Activated naive CD4-positive, alpha-beta T cell treated with anti-CD3 and anti-CD28 coated beads, Interleukin-2, amount 10 ng/mL, durations not matched to agents 7 days and 5 days (primary cell): ENCODE measurements around the gene COPS4.
"Not testable (repeated sequence)": the region's sequence is repeated elsewhere in the genome, so short reads cannot be mapped to it uniquely, and the experiment has no call there.

Source experiments
- CTCF ChIA-PET: fragments of 350-600 bp; sonication (Branson Sonifier 250); formaldehyde crosslinking; loops from one replicate; lab custom pipeline; 2021; ENCODE audit warnings: antibody characterized with exemption; lab: Charles Lee
- DNase-seq: peaks from one replicate; pipeline ENCODE4 v3.0.0-alpha.2; 2020
- H3K27ac Mint-ChIP-seq: one replicate; pipeline ENCODE4 v1.8.0; 2021; ENCODE audit warnings: mild to moderate bottlenecking, moderate library complexity, mixed read lengths
- H3K27me3 Mint-ChIP-seq: one replicate; pipeline ENCODE4 v1.8.0; 2021; ENCODE audit warnings: mild to moderate bottlenecking, mixed read lengths
- H3K36me3 Mint-ChIP-seq: one replicate; pipeline ENCODE4 v1.8.0; 2021; ENCODE audit warnings: mixed read lengths
- H3K4me1 Mint-ChIP-seq: one replicate; pipeline ENCODE4 v1.8.0; 2021; ENCODE audit warnings: mixed read lengths
- H3K4me3 Mint-ChIP-seq: one replicate; pipeline ENCODE4 v1.8.0; 2021; ENCODE audit warnings: mild to moderate bottlenecking, moderate library complexity, mixed read lengths
- H3K9me3 Mint-ChIP-seq: one replicate; pipeline ENCODE4 v1.8.0; 2021; ENCODE audit warnings: mixed read lengths

The COPS4 gene

DNA sequence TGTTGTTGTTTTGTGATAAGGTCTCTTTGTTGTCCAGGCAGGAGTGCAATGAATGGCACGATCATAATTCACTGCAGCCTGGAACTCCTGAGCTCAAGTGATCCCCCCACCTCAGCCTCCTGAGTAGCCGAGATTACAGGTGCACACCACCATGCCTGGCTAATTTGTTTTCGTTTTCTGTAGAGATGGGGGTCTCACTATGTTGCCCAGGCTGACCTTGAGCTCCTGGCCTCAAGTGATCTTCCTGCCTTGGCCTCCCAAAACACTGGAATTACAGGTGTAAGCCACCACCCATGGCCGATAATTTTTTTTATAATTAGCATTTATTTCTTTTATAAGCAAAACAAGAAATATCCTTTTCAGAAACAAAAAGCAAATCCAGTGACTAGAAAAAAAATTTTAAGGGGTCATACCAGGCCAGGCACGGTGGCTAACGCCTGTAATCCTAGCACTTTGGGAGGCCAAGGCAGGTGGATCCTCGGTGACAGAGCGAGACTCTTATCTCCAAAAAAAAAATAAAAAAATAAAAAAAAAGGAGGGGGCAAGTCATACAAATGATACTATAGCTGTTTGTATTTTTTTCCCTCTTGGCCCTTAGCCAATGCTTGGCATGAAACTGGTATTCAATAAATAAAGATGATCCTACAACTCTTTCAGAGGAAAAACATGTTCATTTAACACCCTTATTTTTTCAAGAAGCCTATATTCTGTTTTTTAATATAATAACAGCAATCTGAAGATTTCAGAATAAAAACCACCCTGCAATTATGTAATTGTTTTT, 76.2 kb downstream of the COPS4 start:
- peaks cover 47% of the 10 kb centered on the region for H3K4me1 Mint-ChIP-seq
- no peaks in the 10 kb centered on the region for H3K9me3 Mint-ChIP-seq
- H3K4me3 Mint-ChIP-seq = peak overlapping the region; percentile 93
- CTCF ChIA-PET = interaction anchor here (0.6 to 7.7 kb wide), 15 partner anchors 10 to 206 kb away, joined by 3 to 70 read pairs (median 6); partner anchors contain the start of genes COPS4 and COQ2
- H3K27ac Mint-ChIP-seq = peak overlapping the region; percentile 95
- H3K27me3 Mint-ChIP-seq = no peaks in the 10 kb centered on the region
- DNase-seq = no peak
- H3K36me3 Mint-ChIP-seq = peaks cover 68% of the 10 kb centered on the region

DNA sequence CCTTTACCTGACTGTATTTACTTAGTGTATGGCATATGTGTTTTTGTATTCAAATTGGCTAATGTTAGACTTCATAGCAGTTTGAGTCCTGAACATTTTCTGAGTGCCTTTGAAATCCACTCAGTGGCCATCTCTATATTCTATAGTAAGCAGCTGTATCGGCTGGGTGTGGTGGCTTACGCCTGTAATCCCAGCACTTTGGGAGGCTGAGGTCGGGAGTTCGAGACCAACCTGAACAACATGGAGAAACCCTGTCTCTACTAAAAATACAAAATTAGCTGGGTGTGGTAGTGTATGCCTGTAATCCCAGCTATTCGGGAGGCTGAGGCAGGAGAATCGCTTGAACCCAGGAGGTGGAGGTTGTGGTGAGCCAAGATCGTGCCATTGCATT, 76.8 kb downstream of the COPS4 start:
- Mint-ChIP-seq H3K4me3 (peak overlapping the region; percentile 93), H3K36me3 (peaks cover 62% of the 10 kb centered on the region), H3K4me1 (peaks cover 44% of the 10 kb centered on the region), H3K27ac (peak overlapping the region; percentile 95)
- not testable (repeated sequence) for H3K9me3 Mint-ChIP-seq, H3K27me3 Mint-ChIP-seq, DNase-seq
- CTCF ChIA-PET = interaction anchor here (0.6 to 7.7 kb wide), 8 partner anchors 20 to 207 kb away, joined by 3 to 70 read pairs (median 4); no protein-coding TSS in a partner anchor

DNA sequence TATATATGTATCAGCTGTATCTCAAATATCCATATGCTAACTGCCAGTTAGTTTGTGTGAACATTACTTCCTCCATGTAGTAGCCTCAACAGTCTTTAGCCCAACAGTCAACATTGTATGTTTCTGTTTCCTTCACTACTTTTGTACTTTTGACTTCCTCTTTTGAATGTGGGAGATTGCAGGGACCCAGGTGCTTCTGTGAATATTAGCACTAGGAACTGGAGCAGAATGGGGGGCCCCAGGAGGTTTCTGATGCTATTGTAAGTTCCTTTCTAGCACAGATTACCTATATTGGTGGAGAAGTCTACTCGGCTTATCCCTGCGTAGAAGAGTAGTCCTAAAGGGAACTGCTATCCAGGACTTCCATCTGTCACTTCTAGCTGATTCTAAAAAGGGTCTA, 77.2 kb downstream of the COPS4 start:
- Mint-ChIP-seq H3K4me3 (peak overlapping the region; percentile 93), H3K36me3 (peaks cover 58% of the 10 kb centered on the region), H3K4me1 (peaks cover 41% of the 10 kb centered on the region), H3K9me3 (no peaks in the 10 kb centered on the region), H3K27ac (peak overlapping the region; percentile 95), H3K27me3 (no peaks in the 10 kb centered on the region)
- peak; percentile 54 for DNase-seq
- CTCF ChIA-PET = interaction anchor here (0.8 to 7.7 kb wide), 13 partner anchors 11 to 207 kb away, joined by 3 to 70 read pairs (median 4); no protein-coding TSS in a partner anchor

DNA sequence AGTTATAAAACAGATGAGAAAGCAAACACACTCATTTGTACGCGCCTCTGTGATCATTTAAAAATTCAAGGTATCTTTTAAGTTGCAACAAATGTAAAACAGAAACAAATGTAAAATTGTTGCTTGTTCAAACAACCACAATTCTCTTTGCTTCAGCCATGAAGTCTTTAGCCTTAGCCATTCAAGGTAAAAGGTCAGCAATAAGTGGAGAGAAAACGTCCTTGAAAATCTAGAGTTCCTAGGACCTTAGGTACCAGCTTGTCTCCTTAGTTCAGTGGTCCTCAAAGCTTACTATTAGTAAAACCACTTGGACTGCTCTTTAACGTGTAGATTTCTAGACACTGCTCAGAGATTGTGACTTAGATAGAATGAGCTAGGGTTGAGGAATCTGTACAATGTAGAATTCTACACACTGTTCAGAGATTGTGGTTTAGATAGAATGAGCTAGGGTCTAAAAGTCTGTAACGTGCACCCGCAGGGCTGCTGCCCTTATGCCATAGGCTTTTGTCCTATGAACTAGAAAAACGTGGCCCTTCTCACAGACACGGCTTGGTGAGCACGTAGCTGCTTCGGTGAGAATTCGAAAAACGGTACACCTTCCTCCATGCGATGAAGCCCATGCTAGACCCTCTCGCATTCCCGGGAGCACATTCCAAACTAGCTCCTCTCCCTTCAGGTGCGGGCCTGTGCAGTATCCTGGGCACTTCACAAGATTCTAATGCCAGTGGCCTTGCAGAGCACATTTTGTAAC, 77.9 kb downstream of the COPS4 start:
- Mint-ChIP-seq H3K4me1 (peaks cover 37% of the 10 kb centered on the region), H3K27ac (peak overlapping the region; percentile 95), H3K4me3 (peak overlapping the region; percentile 93), H3K36me3 (peaks cover 52% of the 10 kb centered on the region), H3K27me3 (no peaks in the 10 kb centered on the region), H3K9me3 (no peaks in the 10 kb centered on the region)
- CTCF ChIA-PET = interaction anchor here (0.8 to 7.7 kb wide), 12 partner anchors 10 to 169 kb away, joined by 3 to 70 read pairs (median 4); no protein-coding TSS in a partner anchor
- peak; percentile 65 for DNase-seq

DNA sequence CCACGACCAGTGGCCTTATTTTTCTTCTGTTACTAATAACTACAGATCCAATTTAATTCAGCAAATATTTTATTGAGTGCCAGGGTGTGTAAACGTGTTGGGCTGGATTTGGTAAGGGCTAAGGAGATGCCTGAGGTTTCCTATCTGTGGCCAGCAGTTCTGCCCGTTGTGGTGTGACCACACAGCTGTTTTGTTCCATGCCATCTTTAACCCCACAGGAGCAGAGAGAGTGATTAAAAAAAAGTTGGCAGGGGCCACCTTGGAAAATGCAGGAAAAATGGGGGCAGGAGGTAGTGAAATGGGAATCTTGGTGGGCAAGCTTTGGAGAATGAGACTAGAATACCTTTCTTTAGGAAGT, 78.4 kb downstream of the COPS4 start:
- H3K27ac Mint-ChIP-seq = peak overlapping the region; percentile 95
- H3K4me3 Mint-ChIP-seq = peak overlapping the region; percentile 93
- H3K36me3 Mint-ChIP-seq = peaks cover 48% of the 10 kb centered on the region
- no peaks in the 10 kb centered on the region for H3K27me3 Mint-ChIP-seq
- H3K9me3 Mint-ChIP-seq = no peaks in the 10 kb centered on the region
- DNase-seq = peak; percentile 45
- CTCF ChIA-PET = interaction anchor here (1.0 to 7.7 kb wide), 9 partner anchors 10 to 153 kb away, joined by 3 to 70 read pairs (median 4); no protein-coding TSS in a partner anchor
- H3K4me1 Mint-ChIP-seq = peaks cover 36% of the 10 kb centered on the region

DNA sequence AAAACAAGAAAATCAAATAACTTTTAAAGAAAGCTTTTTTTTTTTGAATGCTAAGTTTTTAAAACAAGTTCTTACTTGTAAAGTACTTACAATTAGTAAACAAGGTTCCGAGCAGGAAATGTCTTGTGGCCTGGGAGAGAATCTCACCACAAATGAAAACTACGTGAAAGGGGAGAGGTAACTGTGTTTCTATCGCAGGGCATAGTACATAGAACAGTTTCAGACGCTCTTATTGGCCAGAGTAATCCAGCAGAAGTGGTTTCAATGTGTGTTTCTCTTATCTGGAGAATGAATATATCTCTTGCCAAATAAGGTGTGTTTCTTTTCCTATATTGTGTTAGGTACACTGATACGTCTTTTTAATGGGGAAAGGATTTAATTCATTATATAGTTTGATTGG, 79.6 kb downstream of the COPS4 start, which contains the start of gene PLAC8:
Gene PLAC8 (minus strand): TSS at position 154 of the 400 bp plus-strand sequence. CDS start 6,808 bp downstream, outside the sequence.
- H3K27ac Mint-ChIP-seq = peak within 1 kb of the TSS; percentile 95
- H3K9me3 Mint-ChIP-seq = no peaks in the 10 kb centered on the region
- H3K4me1 Mint-ChIP-seq = peaks cover 38% of the 10 kb centered on the region
- peaks cover 7% of the 10 kb centered on the region for H3K27me3 Mint-ChIP-seq
- H3K4me3 Mint-ChIP-seq = peak within 1 kb of the TSS; percentile 93
- peaks cover 39% of the 10 kb centered on the region for H3K36me3 Mint-ChIP-seq
- peak; percentile 74 for DNase-seq
- CTCF ChIA-PET = interaction anchor here (1.2 to 7.7 kb wide), 3 partner anchors 14 to 138 kb away, joined by 4 to 70 read pairs (median 25); no protein-coding TSS in a partner anchor

DNA sequence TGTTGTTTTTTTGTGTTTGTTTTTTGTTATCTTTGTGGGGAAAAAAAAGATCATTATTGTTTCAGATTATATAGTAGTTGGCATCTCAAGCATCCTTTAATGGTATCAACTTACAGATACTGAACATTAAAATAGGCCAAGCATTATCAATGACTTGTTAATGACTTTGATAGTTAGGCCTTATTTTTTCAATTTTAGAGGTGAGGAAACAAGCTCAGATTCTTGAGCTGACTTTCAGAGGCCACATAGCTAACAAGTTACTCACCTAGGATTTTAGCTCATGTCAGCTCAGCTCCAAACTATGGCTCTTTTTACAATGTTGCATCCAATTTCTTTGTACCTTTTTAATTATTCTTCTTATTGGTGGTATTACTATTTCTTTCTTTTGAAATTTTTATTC, 80.0 kb downstream of the COPS4 start:
- peaks cover 11% of the 10 kb centered on the region for H3K27me3 Mint-ChIP-seq
- H3K4me1 Mint-ChIP-seq = peaks cover 38% of the 10 kb centered on the region
- peaks cover 38% of the 10 kb centered on the region for H3K36me3 Mint-ChIP-seq
- CTCF ChIA-PET = interaction anchor here (1.2 to 7.7 kb wide), 2 partner anchors 13 to 138 kb away, joined by 4 to 70 read pairs; no protein-coding TSS in a partner anchor
- H3K4me3 Mint-ChIP-seq = peak overlapping the region; percentile 93
- DNase-seq = no peak
- H3K9me3 Mint-ChIP-seq = no peaks in the 10 kb centered on the region
- peak overlapping the region; percentile 95 for H3K27ac Mint-ChIP-seq

DNA sequence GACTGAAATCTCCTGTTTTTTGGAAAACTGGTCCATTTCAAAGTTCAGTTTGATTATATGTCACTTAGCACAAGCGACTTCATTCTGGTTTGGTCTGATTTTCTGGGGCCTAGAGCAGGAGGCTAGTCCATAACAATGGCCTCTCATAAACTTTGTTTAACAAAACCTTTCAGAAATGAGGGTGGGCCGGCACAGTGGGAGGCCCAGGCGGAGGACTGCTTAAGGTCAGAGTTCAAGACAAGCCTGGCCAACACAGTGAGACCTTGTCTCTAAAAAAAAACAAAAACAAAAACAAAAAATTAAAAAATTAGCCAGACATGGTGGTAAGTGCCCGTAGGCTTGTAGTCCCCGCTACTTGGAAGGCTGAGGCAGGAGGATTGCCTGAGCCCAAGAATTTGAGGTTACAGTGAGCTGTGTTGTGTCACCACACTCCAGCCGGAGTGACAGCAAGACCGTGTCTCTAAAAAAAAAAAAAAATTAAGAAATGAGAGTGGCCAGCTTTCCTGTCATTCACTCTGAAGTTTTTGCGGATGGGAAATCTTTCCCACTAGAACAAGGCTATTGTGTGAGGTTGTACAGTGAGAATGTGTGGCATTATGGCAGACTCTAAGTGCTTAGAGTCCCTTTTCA, 80.8 kb downstream of the COPS4 start:
- Mint-ChIP-seq H3K4me3 (peak overlapping the region; percentile 93), H3K4me1 (peaks cover 34% of the 10 kb centered on the region), H3K27ac (peak overlapping the region; percentile 95)

DNA sequence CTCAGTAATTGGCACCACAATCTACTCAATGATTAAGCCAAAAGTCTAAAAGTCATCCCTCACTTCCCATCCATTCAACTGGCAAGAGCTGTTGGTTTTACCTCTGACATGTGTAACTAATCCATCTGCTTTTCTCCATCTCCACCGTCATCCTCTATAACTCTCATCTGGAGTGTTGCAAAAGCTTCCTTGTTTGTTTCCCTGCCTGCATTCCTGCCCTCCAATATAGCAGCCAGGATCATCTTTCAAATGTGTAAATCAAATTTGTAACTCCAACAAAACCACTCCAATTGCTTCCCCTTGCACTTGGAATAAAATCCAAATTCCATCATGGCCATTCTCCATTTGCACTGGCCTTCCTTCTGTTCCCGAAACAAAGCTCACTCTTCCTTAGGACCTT, 83.9 kb downstream of the COPS4 start:
- no peak for DNase-seq
- CTCF ChIA-PET = interaction anchor here (0.6 kb wide), 1 partner anchor 1457 kb away, joined by 3 read pairs; no protein-coding TSS in a partner anchor
- Mint-ChIP-seq H3K4me1 (peaks cover 31% of the 10 kb centered on the region), H3K27me3 (peaks cover 17% of the 10 kb centered on the region), H3K36me3 (peaks cover 16% of the 10 kb centered on the region), H3K27ac (no peak overlapping the region), H3K9me3 (peaks cover 2% of the 10 kb centered on the region), H3K4me3 (no peak overlapping the region)

More for the DNA sequence above, 80.8 kb downstream of the COPS4 start:
- H3K36me3 Mint-ChIP-seq = peaks cover 31% of the 10 kb centered on the region
- H3K9me3 Mint-ChIP-seq = no peaks in the 10 kb centered on the region
- H3K27me3 Mint-ChIP-seq = peaks cover 13% of the 10 kb centered on the region
- no peak for DNase-seq
- CTCF ChIA-PET = interaction anchor here (0.6 to 7.7 kb wide), 2 partner anchors 44 to 137 kb away, joined by 3 to 70 read pairs; no protein-coding TSS in a partner anchor

DNA sequence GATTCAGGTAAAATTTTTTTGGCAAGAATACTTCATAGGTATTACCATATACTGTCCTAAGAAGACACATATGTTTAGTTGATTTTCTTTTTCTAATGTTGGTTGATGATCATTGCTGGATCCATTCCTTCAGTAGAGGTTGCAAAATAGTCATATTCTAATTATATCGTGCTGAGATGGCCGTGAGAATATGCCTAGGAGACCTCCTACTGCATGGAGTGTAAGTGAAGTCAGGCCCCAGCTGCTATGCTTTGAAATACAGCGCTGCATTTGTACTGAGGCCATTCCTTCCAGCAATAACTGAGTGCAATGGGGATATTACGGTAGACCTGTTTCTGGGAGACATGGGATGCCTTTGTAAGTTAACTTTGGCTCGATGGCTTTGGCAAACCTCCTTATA, 86.3 kb downstream of the COPS4 start:
- H3K9me3 Mint-ChIP-seq = peaks cover 2% of the 10 kb centered on the region
- no peak overlapping the region for H3K27ac Mint-ChIP-seq
- CTCF ChIA-PET = interaction anchor here (1.0 kb wide), 1 partner anchor 11 kb away, joined by 3 read pairs; no protein-coding TSS in a partner anchor
- no peak for DNase-seq
- H3K4me3 Mint-ChIP-seq = no peak overlapping the region
- H3K36me3 Mint-ChIP-seq = peaks cover 12% of the 10 kb centered on the region
- H3K4me1 Mint-ChIP-seq = peaks cover 30% of the 10 kb centered on the region
- peaks cover 17% of the 10 kb centered on the region for H3K27me3 Mint-ChIP-seq

DNA sequence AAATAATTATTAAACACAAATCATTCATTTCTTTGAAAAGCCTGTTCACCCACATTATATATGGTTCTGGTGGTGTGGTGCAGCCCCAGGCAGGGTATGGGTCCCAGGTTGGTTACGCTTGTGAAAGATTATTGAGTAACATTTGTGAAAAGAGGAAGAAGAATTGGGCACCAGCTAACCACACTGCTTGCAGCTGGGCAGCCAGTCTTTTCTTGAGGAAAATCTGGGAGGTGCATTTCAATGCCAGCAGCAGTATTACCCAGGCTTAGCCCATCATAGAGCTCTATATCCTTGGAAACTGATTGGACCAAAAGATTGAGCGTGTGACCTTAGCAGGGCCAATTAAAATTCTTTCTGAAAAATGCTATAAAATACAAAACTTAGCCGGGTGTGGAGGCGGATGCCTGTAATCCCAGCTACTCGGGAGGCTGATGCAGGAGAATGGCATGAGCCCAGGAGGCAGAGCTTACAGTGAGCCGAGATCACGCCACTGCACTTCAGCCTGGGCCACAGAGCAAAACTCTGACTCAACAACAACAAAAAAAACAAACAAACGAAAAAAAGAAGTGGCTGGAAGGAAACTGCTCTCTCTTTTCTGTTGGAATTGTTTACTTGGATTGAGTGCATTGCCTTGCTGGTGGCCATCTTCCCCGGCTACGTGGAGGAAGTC, 89.3 kb downstream of the COPS4 start:
- CTCF ChIA-PET = interaction anchor here (1.3 to 1.6 kb wide), 2 partner anchors 11 to 94 kb away, joined by 3 to 4 read pairs; no protein-coding TSS in a partner anchor
- no peak overlapping the region for H3K4me3 Mint-ChIP-seq

More for the DNA sequence above, 89.3 kb downstream of the COPS4 start:
- Mint-ChIP-seq H3K36me3 (peaks cover 18% of the 10 kb centered on the region), H3K27me3 (peaks cover 14% of the 10 kb centered on the region), H3K9me3 (peaks cover 8% of the 10 kb centered on the region), H3K27ac (no peak overlapping the region), H3K4me1 (peaks cover 33% of the 10 kb centered on the region)
- DNase-seq = no peak
